HG03521 (cell line): ENCODE data around the gene TTC6.

Experiments
- ATAC-seq: cut with Tn5 transposase; IDR thresholded peaks from one replicate; pipeline ENCODE4 v1.9.1; 2021; ENCODE audit warnings: mild to moderate bottlenecking, moderate library complexity; ENCODE audit not compliant: unreplicated experiment

TTC6 gene

DNA sequence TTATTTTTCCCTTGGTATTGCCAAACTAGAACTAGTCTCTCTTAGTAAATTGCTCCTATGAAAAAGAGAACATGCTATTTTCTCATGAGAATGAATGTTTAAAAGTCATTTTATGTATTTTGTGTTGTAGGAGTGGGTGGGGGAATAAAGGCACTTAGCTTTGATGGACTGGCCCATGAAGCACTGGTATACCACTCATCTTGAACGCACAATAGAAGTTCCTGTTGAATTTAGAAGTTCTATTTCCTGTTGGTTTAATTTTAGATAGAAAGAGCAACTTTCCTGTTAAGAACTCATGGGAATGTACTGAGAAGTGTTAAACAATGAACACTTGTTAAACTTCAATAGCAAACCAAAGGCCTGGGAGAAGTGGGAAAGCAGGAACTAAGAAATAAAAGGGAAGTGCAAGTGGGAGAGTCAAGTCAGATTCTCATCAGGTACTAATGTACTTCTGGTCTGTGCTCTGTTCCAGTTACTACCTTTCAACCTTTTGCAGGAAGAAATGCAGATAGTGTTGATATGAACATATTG lies 23.1 kb downstream of the TTC6 start:
- ATAC-seq = no peak

DNA sequence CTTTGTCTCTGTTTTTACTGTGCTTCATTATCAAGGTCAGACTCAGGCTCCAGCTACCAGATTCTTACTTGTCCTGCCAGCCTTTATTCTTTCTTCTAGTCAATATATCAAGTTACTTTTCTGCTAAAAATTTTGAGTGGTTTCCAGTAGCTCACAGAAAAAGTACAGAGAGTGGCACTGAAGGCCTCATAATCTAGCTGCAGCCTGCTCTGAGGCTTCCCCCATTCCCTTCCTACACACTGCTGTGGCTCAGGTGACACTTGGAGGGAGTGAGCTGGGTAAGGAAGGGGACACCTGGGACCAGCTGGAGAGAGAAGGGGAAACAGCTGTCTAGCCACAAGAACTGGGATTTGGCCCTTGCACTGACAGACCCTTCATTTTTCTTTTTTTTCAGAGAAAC lies 25.4 kb downstream of the TTC6 start:
- no peak for ATAC-seq

DNA sequence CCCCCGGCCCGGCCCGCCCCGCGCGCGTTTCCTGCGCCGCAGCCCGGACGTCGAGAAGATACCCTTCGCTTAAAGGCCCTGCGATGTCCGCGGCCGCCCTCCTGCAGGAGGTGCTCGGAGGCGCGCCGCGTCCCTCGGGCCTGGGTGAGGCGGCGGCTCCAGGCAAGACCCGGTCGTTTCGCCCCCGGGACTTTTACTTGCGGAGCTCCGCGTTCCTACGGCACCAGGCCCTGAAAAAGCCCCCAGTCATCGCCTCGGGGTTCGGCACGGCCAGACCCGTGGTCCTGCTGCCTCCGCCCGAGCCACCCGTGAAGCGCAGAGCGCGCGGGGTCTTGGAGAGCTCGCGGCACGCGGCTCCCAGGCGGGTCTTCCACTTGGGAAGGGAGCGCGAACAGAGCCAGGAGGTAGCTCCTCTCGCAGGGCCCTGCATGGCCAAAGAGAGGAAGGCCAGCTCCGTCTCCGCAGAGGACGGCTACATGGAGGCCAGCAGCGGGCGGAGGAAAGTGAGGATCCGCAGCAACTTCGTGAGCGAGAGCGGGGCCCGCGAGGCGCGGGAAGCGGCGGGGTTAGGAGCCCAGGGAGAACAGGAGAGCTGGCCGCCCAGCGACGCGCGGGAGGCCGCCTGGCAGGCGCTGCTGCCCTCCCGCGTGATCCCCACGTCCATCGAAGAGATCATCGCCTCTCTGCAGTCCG lies 26.9 kb downstream of the TTC6 start:
- ATAC-seq = no peak

DNA sequence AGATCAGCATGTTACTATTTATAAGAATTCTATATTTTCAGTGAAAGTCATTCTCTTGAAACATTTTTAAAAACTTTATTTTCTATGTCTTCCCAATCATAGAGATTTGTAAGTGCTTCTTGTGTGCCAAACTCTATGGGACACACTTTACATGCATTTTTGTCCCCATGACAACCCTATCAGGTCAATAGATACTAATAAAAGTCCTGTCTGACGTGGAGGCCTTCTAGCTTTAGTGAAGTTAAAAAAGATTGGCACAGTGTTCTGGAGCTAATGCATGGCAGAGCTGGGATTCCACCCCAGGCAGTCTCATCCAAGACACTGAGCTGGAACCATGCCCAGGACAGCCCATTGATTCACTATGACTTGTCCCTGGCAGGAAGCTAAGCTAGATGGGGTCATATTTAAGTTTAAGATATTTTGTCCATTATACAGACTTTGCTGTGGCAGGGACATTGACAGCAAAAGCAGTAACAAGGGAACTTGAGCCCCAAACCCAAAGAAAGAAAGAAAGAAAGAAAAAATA lies 28.1 kb downstream of the TTC6 start:
- no peak for ATAC-seq

DNA sequence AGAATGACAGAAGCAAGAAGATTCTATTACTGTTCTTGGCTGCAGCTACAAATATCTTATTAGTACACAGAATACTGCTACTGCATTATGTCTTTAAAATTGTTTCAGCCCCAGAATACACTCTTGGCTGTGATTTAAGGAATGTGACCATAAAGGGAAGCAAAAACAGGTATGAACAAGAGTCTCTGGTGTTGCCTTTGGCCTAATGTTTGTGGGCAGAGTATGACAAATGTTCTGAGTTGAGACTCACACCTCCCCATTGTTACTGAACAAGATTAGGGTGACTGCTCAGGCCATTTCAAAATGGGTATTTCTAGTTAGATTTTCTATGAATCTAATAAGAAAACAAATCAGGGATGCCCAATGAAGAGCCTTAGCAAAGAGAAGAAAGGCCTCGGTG lies 28.5 kb downstream of the TTC6 start:
- ATAC-seq = no peak

DNA sequence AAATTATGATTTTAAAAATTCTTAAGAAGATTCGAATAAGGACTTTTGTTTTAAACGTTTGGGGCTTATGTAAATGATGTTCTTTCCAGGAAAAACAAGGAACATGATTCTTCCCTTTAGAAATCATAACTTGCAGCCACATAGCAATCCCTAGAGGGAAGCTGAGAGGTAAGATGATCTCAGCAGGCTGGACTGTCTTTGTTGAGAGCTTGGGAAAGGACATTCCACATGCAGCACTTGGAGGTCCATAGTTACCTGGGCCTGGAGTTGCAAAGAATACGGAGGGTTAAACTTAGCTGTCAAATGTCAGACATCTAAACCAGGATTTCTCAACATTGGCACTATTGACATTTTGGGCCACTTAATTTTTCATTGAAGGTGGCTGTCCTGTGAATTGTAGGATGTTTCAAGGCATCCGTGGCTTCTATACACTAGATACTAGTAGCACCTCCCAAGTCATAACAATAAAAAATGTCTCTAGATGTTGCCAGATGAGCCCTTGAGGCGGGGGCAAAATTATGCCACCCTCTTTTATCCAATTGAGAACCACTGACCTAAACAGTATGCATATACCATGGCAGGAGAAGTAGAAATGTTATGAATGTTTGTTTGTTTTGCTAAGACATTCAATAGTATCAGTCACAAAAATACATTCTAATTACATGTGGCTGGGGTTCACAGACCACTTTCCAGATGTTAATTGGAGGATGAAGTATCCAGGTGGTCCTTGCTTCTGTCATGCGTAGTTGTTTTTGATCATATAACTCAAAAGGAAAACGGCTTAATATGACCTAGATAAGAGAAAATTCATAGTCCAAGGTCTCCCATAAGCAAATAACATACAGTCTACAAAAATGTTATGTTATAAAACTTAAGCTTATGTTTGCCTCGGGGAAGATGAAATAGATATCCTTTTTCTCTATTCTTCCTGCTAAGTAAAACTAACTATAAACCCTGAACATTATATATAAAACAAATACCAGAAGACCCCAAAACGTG lies 30.5 kb downstream of the TTC6 start:
- no peak for ATAC-seq

DNA sequence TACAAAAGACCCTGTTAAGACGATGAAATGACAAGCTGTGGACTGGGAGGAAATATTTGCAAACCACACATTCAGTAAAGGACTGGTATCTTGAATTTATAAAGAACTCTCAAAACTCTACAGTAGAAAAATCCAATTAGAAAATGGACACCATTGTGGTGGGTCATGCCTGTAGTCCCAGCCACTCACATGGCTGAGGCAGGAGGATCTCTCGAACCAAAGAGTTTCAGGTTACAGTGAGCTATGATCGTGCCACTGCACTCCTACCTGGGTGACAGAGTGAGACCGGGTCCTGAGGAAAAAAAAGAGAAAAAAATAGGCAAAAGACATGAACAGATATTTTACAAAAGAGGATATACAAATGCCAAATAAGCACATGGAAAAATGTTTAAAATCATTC lies 41.9 kb downstream of the TTC6 start:
- no peak for ATAC-seq

DNA sequence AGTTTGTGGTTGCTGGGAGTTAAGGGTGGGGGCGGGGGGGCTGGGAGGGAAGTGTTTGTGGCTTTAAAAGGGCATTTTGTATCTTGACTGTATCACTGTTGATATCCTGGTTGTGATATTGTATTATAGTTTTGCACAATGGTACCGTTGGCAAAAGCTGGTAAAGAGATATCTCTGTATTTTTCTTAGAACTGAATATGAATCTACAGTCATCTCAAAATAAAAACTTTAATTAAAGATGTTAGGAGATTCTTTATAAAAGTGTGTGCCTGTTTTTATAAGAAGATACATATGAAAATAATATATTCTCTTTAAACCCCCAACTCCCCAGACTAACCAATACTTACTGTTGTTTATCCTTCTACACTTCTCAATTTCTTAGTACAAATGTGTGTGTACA lies 43.2 kb downstream of the TTC6 start:
- ATAC-seq = no peak

DNA sequence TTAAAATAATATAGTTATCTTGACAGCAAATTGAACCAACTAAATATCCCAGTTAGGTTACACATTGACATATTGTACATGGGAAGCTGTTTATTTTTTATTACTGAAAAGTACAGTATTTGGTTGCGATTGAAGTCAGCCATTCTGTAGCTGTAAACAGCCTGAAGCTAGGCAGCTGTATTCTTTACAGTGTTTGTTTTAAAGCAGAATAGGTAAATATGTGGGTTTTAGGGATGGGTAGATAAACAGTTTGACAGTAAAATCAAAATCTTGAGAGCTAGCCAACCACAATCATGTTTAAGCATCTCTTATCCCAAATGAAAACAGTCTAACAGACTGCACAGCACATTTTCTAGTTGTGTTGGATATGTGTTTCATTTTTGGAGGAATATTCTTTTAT lies 45.7 kb downstream of the TTC6 start:
- ATAC-seq = no peak

DNA sequence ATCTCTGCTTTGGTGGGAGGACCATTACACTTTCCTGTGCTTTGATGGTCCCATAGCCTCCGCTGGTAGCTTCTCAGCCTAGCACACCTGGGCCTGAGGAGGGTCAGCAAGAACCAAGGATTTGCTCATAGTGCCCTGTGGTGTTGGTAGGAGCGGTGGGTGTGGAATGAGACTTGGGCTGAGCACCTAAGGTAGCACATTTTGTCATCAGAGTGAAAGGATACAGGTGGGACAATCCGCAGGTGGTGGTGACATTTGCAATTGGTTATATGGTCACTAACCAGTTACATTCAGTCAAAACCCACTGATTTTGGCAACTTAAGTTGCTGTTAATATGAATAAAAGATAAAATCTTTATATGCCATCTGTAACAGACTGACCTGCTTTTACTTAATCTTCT lies 46.7 kb downstream of the TTC6 start:
- ATAC-seq = no peak

DNA sequence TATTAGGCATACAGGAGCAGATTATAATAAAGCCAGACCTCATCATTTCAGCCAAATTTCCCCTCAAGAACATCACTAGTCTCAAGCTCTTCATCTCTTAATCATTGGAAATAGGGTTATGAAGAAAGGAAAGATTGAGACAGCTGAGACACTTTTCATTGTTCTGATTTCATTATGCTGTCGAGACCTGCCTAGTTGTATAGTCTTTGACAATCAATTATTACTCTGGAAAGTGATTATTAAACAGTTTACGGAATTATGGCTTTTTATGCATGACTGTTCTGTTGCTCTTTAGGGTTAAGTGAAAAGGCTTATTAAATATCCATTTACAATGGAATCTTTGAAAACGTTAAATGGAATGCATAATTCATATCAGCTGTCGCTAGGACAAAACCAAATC lies 48.3 kb downstream of the TTC6 start:
- ATAC-seq = no peak
